SK-N-SH (cell line): ENCODE measurements around the gene CACNA1G. TPM values are rescaled to one million over a fixed set of nuclear protein-coding genes. Genes with fewer than 3 reads are reported as not detected.
A peak's percentile ranks its signal among the peaks of the same experiment; 100 is the strongest.

Experiments used
- CTCF ChIA-PET: fragments of 300-600, 350-600 bp; formaldehyde crosslinking; extraction: SDS; loops from one replicate; lab custom pipeline; 2021; lab: Yijun Ruan, JAX
- POLR2A ChIA-PET: fragments of 350-600 bp; sonication (Branson Sonifier 250); formaldehyde crosslinking; extraction: SDS; loops from one replicate; lab custom pipeline; 2020; ENCODE audit warnings: antibody characterized with exemption, inconsistent platforms; lab: Yijun Ruan, JAX
- DNase-seq: peaks from one replicate; pipeline ENCODE4 v3.0.0; 2012
- H2AFZ ChIP-seq: fragments of 200-600 bp; sonication (generic); 2 replicates; pipeline ENCODE4 v1.8.1; 2016; ENCODE audit warnings: antibody characterized with exemption, mild to moderate bottlenecking, low read depth
- H3F3A ChIP-seq: fragments of 200-600 bp; sonication (generic); replicated peaks from 2 replicates; pipeline ENCODE3; 2016; ENCODE audit warnings: antibody characterized with exemption, mild to moderate bottlenecking; ENCODE audit not compliant: insufficient read depth
- H3K27ac ChIP-seq, 2 experiments: fragments of 200-500 bp in 1 of 2; fragments of 200-600 bp in 1 of 2; sonication (Bioruptor generic) in 1 of 2; sonication (generic), shearing (Covaris generic) in 1 of 2; 2 replicates each; pipeline versions ENCODE4 v1.5.1 to v1.6.1; 2014 to 2016; ENCODE audit warnings: low read depth in 2 of 2, inconsistent platforms in 1 of 2, low read length in 1 of 2, mild to moderate bottlenecking in 1 of 2, mixed read lengths in 1 of 2
- H3K27me3 ChIP-seq: fragments of 200-600 bp; sonication (generic), shearing (Covaris generic); 2 replicates; pipeline ENCODE4 v1.6.1; 2016; ENCODE audit warnings: mixed run types; ENCODE audit not compliant: insufficient read depth
- H3K36me3 ChIP-seq, 2 experiments: fragments of 200-500 bp in 1 of 2; fragments of 200-600 bp in 1 of 2; sonication (Bioruptor generic) in 1 of 2; sonication (generic) in 1 of 2; replicated peaks in 1 of 2; 2 replicates each; pipeline versions ENCODE3 to v1.5.1; 2014 to 2016; ENCODE audit warnings: low read length in 1 of 2, mild to moderate bottlenecking in 1 of 2; ENCODE audit not compliant: insufficient read depth in 2 of 2, control insufficient read depth in 1 of 2
- H3K4me1 ChIP-seq, 2 experiments: fragments of 200-500 bp in 1 of 2; fragments of 200-600 bp in 1 of 2; sonication (Bioruptor generic) in 1 of 2; sonication (generic), shearing (Covaris generic) in 1 of 2; 2 replicates each; pipeline versions ENCODE4 v1.5.1 to v1.6.1; 2014 to 2016; ENCODE audit warnings: low read depth in 1 of 2, low read length in 1 of 2, mixed run types in 1 of 2; ENCODE audit not compliant: insufficient read depth in 2 of 2, control insufficient read depth in 1 of 2
- H3K4me2 ChIP-seq: fragments of 200-600 bp; sonication (generic), shearing (Covaris generic); 2 replicates; pipeline ENCODE4 v1.6.1; 2017; ENCODE audit warnings: mixed run types
- H3K4me3 ChIP-seq, 2 experiments: fragments of 200-500 bp in 1 of 2; fragments of 200-600 bp in 1 of 2; sonication (Bioruptor generic) in 1 of 2; sonication (generic), shearing (Covaris generic) in 1 of 2; 2 replicates each; pipeline versions ENCODE4 v1.5.1 to v1.8.1; 2014 to 2016; ENCODE audit warnings: low read depth in 2 of 2, inconsistent platforms in 1 of 2, low read length in 1 of 2, mild to moderate bottlenecking in 1 of 2, mixed read lengths in 1 of 2, moderate library complexity in 1 of 2
- H3K79me2 ChIP-seq: fragments of 200-600 bp; sonication (generic); 2 replicates; pipeline ENCODE4 v1.8.1; 2017; ENCODE audit warnings: mild to moderate bottlenecking; ENCODE audit not compliant: insufficient read depth
- H3K9ac ChIP-seq: fragments of 200-600 bp; sonication (generic); 2 replicates; pipeline ENCODE4 v1.6.1; 2017; ENCODE audit warnings: mixed run types
- H3K9me2 ChIP-seq: fragments of 200-600 bp; sonication (generic); 2 replicates; pipeline ENCODE4 v1.6.1; 2017; ENCODE audit warnings: mixed run types
- H3K9me3 ChIP-seq: fragments of 200-600 bp; sonication (generic); 2 replicates; pipeline ENCODE4 v1.6.1; 2017; ENCODE audit warnings: mixed run types, mild to moderate bottlenecking, moderate library complexity
- H4K20me1 ChIP-seq: fragments of 200-600 bp; sonication (generic); 2 replicates; pipeline ENCODE4 v1.6.1; 2017; ENCODE audit warnings: mild to moderate bottlenecking, mixed run types; ENCODE audit not compliant: insufficient read depth
- EZH2phosphoT487 ChIP-seq: fragments of 200-600 bp; sonication (generic); IDR thresholded peaks from 2 replicates; pipeline ENCODE4 v1.6.1; 2017; ENCODE audit warnings: low read depth, mixed run types, mild to moderate bottlenecking, antibody characterized with exemption, moderate library complexity, borderline replicate concordance
- FOSL2 ChIP-seq: IDR thresholded peaks from 2 replicates; pipeline ENCODE4 v1.4.0; 2012; ENCODE audit warnings: low read depth, mild to moderate bottlenecking, moderate library complexity, borderline replicate concordance
- MEF2A ChIP-seq: IDR thresholded peaks from 2 replicates; pipeline ENCODE4 v1.4.0; 2012; ENCODE audit warnings: low read depth, borderline replicate concordance
- SMC3 ChIP-seq: IDR thresholded peaks from 2 replicates; pipeline ENCODE4 v1.6.1; 2012; ENCODE audit warnings: low read depth, low read length, improper control_type of control experiment
- YY1 ChIP-seq: IDR thresholded peaks from 2 replicates; pipeline ENCODE4 v1.4.0; 2012; ENCODE audit warnings: low read depth, mild to moderate bottlenecking
- WGBS: methylation state at CpG from one replicate; pipeline ENCODE4 v1.1.6; 2017; ENCODE audit warnings: low lambda C conversion rate; 5-methylcytosine and 5-hydroxymethylcytosine counted together
- polyA plus RNA-seq, 3 experiments: library from polyadenylated mRNA; depleted of rRNA; stranded (reverse); fragments of >200 nt; gene quantifications; 2 replicates each; pipeline ENCODE4 v1.2.3, GENCODE V29; 2012
- TF ChIP-seq, protein P1 (sequence below): fragments of 150-350 bp; IDR thresholded peaks from 2 replicates; pipeline ENCODE4 v1.6.1; 2016; ENCODE audit warnings: mild to moderate bottlenecking, low read depth, low read length
- TF ChIP-seq, protein P2 (sequence below): fragments of 200-600 bp; sonication (generic); IDR thresholded peaks from 2 replicates; pipeline ENCODE4 v1.6.1; 2017; ENCODE audit warnings: antibody characterized with exemption, mild to moderate bottlenecking, moderate library complexity
- TF ChIP-seq, protein P3 (sequence below): IDR thresholded peaks from 2 replicates; pipeline ENCODE4 v1.4.0; 2012; ENCODE audit warnings: low read depth

Gene CACNA1G
- polyA plus RNA-seq, 1 of the 3 experiments (the other 2 are of a cell fraction): 0.21 TPM

DNA sequence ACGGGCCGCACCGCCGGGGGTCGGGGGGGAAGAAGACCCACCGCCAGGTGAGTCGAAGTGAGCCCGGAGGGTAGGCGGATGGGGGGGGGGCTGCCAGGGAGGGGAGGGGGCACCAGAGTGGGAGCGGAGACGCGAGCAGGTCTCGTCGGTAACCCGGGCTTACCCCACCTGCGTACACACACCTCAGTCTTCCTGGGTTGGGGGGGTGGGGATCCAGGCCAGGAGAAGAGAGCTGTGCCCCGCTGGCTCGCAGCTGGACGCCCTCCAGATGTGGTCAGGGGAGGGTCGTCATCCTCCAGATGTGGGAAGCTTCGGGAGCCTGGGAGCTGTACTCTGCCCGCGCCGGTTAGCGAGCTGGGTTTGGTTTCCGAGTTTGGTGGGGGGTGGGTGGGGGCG lies 1.2 kb downstream of the CACNA1G start:
- H3K27ac ChIP-seq: no peak overlapping the region
- CTCF ChIA-PET: interaction anchor here (0.6 to 7.2 kb wide), 22 partner anchors 9 to 302 kb away, joined by 3 to 209 read pairs (median 4); no protein-coding TSS in a partner anchor
- POLR2A ChIA-PET: interaction anchor here (1.0 to 1.7 kb wide), 2 partner anchors 24 to 43 kb away, joined by 3 to 4 read pairs; no protein-coding TSS in a partner anchor
- H3K36me3 ChIP-seq: no peaks in the 10 kb centered on the region
- H3K9ac ChIP-seq: no peak overlapping the region
- no peaks in the 10 kb centered on the region for H3K79me2 ChIP-seq
- H3K27me3 ChIP-seq: peaks cover 31% of the 10 kb centered on the region
- no peaks in the 10 kb centered on the region for H4K20me1 ChIP-seq
- H3K4me1 ChIP-seq: peaks cover 17 to 87% of the 10 kb centered on the region in 2 experiments
- TF ChIP-seq, protein P1, sequence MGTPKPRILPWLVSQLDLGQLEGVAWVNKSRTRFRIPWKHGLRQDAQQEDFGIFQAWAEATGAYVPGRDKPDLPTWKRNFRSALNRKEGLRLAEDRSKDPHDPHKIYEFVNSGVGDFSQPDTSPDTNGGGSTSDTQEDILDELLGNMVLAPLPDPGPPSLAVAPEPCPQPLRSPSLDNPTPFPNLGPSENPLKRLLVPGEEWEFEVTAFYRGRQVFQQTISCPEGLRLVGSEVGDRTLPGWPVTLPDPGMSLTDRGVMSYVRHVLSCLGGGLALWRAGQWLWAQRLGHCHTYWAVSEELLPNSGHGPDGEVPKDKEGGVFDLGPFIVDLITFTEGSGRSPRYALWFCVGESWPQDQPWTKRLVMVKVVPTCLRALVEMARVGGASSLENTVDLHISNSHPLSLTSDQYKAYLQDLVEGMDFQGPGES: no peak
- TF ChIP-seq, protein P2, sequence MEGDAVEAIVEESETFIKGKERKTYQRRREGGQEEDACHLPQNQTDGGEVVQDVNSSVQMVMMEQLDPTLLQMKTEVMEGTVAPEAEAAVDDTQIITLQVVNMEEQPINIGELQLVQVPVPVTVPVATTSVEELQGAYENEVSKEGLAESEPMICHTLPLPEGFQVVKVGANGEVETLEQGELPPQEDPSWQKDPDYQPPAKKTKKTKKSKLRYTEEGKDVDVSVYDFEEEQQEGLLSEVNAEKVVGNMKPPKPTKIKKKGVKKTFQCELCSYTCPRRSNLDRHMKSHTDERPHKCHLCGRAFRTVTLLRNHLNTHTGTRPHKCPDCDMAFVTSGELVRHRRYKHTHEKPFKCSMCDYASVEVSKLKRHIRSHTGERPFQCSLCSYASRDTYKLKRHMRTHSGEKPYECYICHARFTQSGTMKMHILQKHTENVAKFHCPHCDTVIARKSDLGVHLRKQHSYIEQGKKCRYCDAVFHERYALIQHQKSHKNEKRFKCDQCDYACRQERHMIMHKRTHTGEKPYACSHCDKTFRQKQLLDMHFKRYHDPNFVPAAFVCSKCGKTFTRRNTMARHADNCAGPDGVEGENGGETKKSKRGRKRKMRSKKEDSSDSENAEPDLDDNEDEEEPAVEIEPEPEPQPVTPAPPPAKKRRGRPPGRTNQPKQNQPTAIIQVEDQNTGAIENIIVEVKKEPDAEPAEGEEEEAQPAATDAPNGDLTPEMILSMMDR: no peak
- peak overlapping the region in 1 of 2 experiments; percentile 49; a peak in 1 of 4 replicates for H3K4me3 ChIP-seq
- WGBS: 3% methylated on average over 26 of the region's 27 CpGs
- no peak overlapping the region for H2AFZ ChIP-seq
- peak overlapping the region; percentile 100; the same call in 1 of the 2 replicates for H3K4me2 ChIP-seq
- no peaks in the 10 kb centered on the region for H3K9me2 ChIP-seq
- no peaks in the 10 kb centered on the region for H3K9me3 ChIP-seq
- peaks cover 20% of the 10 kb centered on the region for H3F3A ChIP-seq
- no peak for DNase-seq

DNA sequence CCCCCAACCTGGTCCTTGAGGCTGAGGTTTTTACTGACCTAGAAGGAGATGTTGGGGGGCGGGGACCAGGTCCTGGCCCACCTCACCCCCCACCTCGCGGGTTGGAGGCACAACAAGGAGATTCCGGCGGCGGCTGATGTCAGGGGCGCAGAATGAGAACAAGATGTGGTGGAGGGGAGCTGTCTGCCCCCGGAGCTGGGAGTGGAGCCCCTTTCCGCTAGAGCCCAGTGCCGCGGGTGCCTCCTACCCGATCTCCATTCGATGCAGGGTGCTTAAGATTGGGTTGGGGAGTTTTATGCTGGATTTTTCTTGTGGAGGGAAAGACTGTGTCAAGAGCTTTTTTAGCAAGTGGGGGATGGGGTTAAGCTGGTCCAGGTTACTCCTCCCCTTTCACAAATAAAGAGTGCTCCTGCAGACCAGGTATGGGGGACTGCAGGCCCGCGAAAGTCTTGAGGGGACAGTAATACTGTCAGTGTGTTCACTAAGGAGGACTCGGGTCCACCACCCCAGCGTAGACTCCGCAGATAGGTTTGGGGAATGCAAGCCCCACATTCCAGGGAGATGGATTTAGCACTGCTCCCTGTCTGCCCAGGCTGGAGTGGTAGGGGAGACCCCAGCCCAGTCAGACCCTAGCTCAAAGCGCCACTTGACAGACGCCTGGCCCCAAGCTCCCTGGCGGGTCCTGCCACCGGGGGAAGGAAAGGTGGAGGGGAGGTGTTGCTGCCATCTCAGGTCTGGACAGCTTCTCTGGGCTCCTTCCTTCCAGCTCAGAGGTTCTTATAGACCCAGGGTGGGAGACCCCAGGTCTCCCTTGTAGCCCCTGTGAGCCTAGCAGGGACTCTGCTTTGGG lies 2.0 kb downstream of the CACNA1G start:
- H3K9ac ChIP-seq: no peak overlapping the region
- no peak overlapping the region for H3K27ac ChIP-seq
- H4K20me1 ChIP-seq: no peaks in the 10 kb centered on the region
- WGBS: 47% methylated on average over 22 of the region's 22 CpGs
- no peaks in the 10 kb centered on the region for H3K79me2 ChIP-seq
- TF ChIP-seq, protein P3, sequence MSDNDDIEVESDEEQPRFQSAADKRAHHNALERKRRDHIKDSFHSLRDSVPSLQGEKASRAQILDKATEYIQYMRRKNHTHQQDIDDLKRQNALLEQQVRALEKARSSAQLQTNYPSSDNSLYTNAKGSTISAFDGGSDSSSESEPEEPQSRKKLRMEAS: no peak
- TF ChIP-seq SMC3 (no peak), FOSL2 (no peak), YY1 (no peak), EZH2phosphoT487 (peak; percentile 94; the same call in 1 of the 2 replicates), MEF2A (no peak)
- no peaks in the 10 kb centered on the region for H3K9me2 ChIP-seq
- no peak overlapping the region for H2AFZ ChIP-seq
- H3K4me3 ChIP-seq: peak overlapping the region in 1 of 2 experiments; percentile 6; a peak in 1 of 4 replicates
- H3K27me3 ChIP-seq: peaks cover 31% of the 10 kb centered on the region
- CTCF ChIA-PET: interaction anchor here (0.6 to 7.2 kb wide), 26 partner anchors 11 to 394 kb away, joined by 3 to 209 read pairs (median 4); no protein-coding TSS in a partner anchor
- no peak for DNase-seq
- no peaks in the 10 kb centered on the region for H3K9me3 ChIP-seq
- no peaks in the 10 kb centered on the region for H3K36me3 ChIP-seq
- peaks cover 17 to 84% of the 10 kb centered on the region in 2 experiments for H3K4me1 ChIP-seq
- peaks cover 20% of the 10 kb centered on the region for H3F3A ChIP-seq
- H3K4me2 ChIP-seq: no peak overlapping the region; the same call in 1 of the 2 replicates
- POLR2A ChIA-PET: interaction anchor here (0.6 to 1.7 kb wide), 3 partner anchors 23 to 81 kb away, joined by 3 to 4 read pairs (median 3); no protein-coding TSS in a partner anchor
